Thoracic aorta (tissue), 2 donors: Measurements from ENCODE around the gene OR5T3. TPM values are rescaled to one million over a fixed set of nuclear protein-coding genes. Genes with fewer than 3 reads are reported as not detected.
"Not testable (repeated sequence)": the region's sequence is repeated elsewhere in the genome, so short reads cannot be mapped to it uniquely, and the experiment has no call there.

ENCODE experiments used
- ATAC-seq: fragments of 150-250 bp; one replicate; pipeline ENCODE4 v1.8.0; 2017; ENCODE audit warnings: low read depth; ENCODE audit not compliant: insufficient number of reproducible peaks, low FRiP score
- DNase-seq: peaks from one replicate; pipeline ENCODE4 v3.0.0-alpha.2; 2020; ENCODE audit warnings: low spot score
- H3K27ac ChIP-seq, 2 donors: fragments of 200-600 bp; sonication (generic); 1 replicate in 1 of 2; 2 replicates in 1 of 2; pipeline ENCODE4 v1.5.1; 2016; ENCODE audit warnings: mild to moderate bottlenecking in 2 of 2, moderate library complexity in 2 of 2
- H3K27me3 ChIP-seq: fragments of 200-600 bp; sonication (generic); replicated peaks from 2 replicates; pipeline ENCODE4 v1.6.0; 2016; ENCODE audit warnings: mild to moderate bottlenecking; ENCODE audit not compliant: insufficient read depth
- H3K36me3 ChIP-seq: fragments of 200-600 bp; sonication (generic); one replicate; pipeline ENCODE4 v1.5.1; 2016
- H3K4me1 ChIP-seq, 2 donors: fragments of 200-600 bp; sonication (generic); 1 replicate in 1 of 2; 2 replicates in 1 of 2; pipeline versions ENCODE4 v1.5.1 to v1.6.0; 2016; ENCODE audit warnings: low read depth in 2 of 2, mild to moderate bottlenecking in 1 of 2; ENCODE audit not compliant: control insufficient read depth in 1 of 2
- H3K4me3 ChIP-seq: fragments of 200-600 bp; sonication (generic); 2 replicates; pipeline ENCODE4 v1.5.1; 2016; ENCODE audit warnings: mild to moderate bottlenecking
- H3K9me3 ChIP-seq: fragments of 200-600 bp; sonication (generic); 2 replicates; pipeline ENCODE4 v1.5.1; 2016
- CTCF ChIP-seq: fragments of 200-600 bp; sonication (generic); IDR thresholded peaks from one replicate; pipeline ENCODE4 v1.5.1; 2019; ENCODE audit warnings: antibody characterized with exemption
- total RNA-seq, 2 donors: library from RNA; depleted of rRNA; stranded (reverse); fragments of >200 nt; gene quantifications; one replicate each; pipeline versions ENCODE4 v1.1.0 to v1.2.3, GENCODE V29; 2016

Gene OR5T3
- total RNA-seq: not detected

- no peaks in the 10 kb centered on the region for H3K27me3 ChIP-seq
- H3K36me3 ChIP-seq: no peaks in the 10 kb centered on the region
- H3K27ac ChIP-seq: no peak within 1 kb of the TSS
- H3K9me3 ChIP-seq: no peaks in the 10 kb centered on the region
- H3K4me3 ChIP-seq: no peak within 1 kb of the TSS
- no peak for TF ChIP-seq CTCF
- DNase-seq (no peak), ATAC-seq (no peak)
- no peaks in the 10 kb centered on the region for H3K4me1 ChIP-seq
Measured at GRCh38 chr11:56251954-56252353, at the start of gene OR5T3. Gene OR5T3 (plus strand): TSS chr11:56252254. CDS start chr11:56252254, 0 bp downstream.

GRCh38 chr11:56207790-56208189 lies 44.3 kb upstream of the OR5T3 start:
- Histone ChIP-seq H3K36me3 (no peaks in the 10 kb centered on the region), H3K27me3 (no peaks in the 10 kb centered on the region), H3K27ac (no peak overlapping the region), H3K4me1 (no peaks in the 10 kb centered on the region), H3K9me3 (no peaks in the 10 kb centered on the region), H3K4me3 (no peak overlapping the region)
- no peak for TF ChIP-seq CTCF
- no peak for DNase-seq
- no peak for ATAC-seq

GRCh38 chr11:56214537-56214936 lies 37.5 kb upstream of the OR5T3 start:
- Histone ChIP-seq H3K4me3 (no peak overlapping the region), H3K4me1 (no peaks in the 10 kb centered on the region), H3K27me3 (no peaks in the 10 kb centered on the region), H3K27ac (no peak overlapping the region), H3K9me3 (peaks cover under 1% of the 10 kb centered on the region), H3K36me3 (no peaks in the 10 kb centered on the region)
- DNase-seq (no peak), ATAC-seq (no peak)
- TF ChIP-seq CTCF: no peak

- not testable (repeated sequence) for H3K27ac ChIP-seq, H3K27me3 ChIP-seq, H3K36me3 ChIP-seq, H3K9me3 ChIP-seq, H3K4me3 ChIP-seq, H3K4me1 ChIP-seq, ATAC-seq, DNase-seq
Measured at GRCh38 chr11:56219735-56220134, 32.3 kb upstream of the OR5T3 start.

GRCh38 chr11:56234155-56234554 lies 17.9 kb upstream of the OR5T3 start, which contains the start of gene OR5T2:
Gene OR5T2 (minus strand): TSS chr11:56234255. CDS start chr11:56233062, 1,193 bp downstream.
- TF ChIP-seq CTCF: no peak
- no peak for ATAC-seq

GRCh38 chr11:56271092-56271491 lies 19.0 kb downstream of the OR5T3 start:
- Histone ChIP-seq H3K9me3 (no peaks in the 10 kb centered on the region), H3K27ac (no peak overlapping the region), H3K4me3 (no peak overlapping the region), H3K27me3 (no peaks in the 10 kb centered on the region), H3K4me1 (no peaks in the 10 kb centered on the region), H3K36me3 (no peaks in the 10 kb centered on the region)
- TF ChIP-seq CTCF: no peak
- ATAC-seq: no peak
- no peak for DNase-seq

More at GRCh38 chr11:56234155-56234554, 17.9 kb upstream of the OR5T3 start, which contains the start of gene OR5T2:
- Histone ChIP-seq H3K4me3 (no peak within 1 kb of the TSS), H3K27me3 (no peaks in the 10 kb centered on the region), H3K9me3 (no peaks in the 10 kb centered on the region), H3K36me3 (no peaks in the 10 kb centered on the region), H3K27ac (no peak within 1 kb of the TSS), H3K4me1 (no peaks in the 10 kb centered on the region)
- DNase-seq: no peak
